Right renal cortex interstitium (tissue), 3 donors: ENCODE measurements around the gene SIGLEC15. TPM values are rescaled to one million over a fixed set of nuclear protein-coding genes. Genes with fewer than 3 reads are reported as not detected.

Experiments
- DNase-seq, 3 donors: peaks; one replicate each; pipeline ENCODE4 v3.0.0-alpha.2; 2013; ENCODE audit warnings: low read depth in 3 of 3, low spot score in 2 of 3
- polyA plus RNA-seq, 3 donors: library from polyadenylated mRNA; unstranded; fragments of 120-200 nt; gene quantifications; one replicate each; pipeline ENCODE4 v1.2.1, GENCODE V29; 2013; ENCODE audit not compliant: insufficient read length in 3 of 3

SIGLEC15 gene
- polyA plus RNA-seq, 3 donors = 0.21 to 0.47 (median 0.40) TPM

GRCh38 chr18:45874491-45875184 lies 49.2 kb downstream of the SIGLEC15 start:
- DNase-seq = no peak

GRCh38 chr18:45876161-45876560 lies 50.7 kb downstream of the SIGLEC15 start:
- DNase-seq = no peak

GRCh38 chr18:45877403-45877802 lies 51.9 kb downstream of the SIGLEC15 start:
- DNase-seq = no peak

DNA sequence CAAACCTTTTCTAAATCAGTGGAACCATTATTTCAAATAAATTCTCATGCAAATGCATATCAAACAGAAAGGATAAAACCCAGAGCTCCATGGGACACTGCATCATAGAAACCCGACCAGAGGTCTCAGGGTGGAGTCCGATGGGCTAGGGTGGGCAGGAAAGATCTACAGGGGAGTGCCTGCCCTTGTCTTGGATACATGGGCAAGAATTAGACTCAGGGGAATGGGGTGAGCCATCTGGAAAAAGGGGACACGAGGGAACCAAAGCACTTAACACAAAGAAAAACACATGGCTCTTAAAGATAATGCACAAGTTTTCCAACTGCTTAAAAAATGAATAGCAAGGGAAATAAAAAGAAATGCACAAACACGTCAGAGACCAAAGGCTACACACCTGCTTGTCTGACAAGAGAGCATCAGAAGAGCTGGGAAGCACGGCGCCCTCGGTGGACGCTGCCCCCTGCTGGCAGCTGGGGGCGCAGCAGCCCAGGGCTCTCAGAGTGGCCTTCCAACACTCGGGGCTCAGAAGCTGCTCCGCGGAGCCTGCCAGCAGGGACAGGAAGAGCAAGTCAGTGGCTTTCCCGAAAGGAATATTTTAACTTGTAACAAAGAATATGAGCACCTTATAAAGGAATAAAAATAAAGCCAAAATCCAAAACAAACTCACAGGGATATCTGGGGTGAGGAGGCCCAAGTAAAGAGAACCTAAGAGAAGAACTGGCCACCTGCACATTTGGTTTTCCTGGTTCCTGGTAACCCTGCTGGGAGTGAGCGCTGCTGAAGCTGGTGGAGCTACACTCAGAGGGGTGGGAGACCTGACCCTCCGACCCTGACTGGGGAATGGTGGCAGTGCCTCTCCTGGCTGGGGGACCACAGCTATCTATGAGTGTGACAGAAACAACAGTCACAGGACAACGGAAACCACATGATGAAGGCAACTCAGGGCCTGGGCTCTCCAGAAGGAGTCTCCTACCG lies 54.5 kb downstream of the SIGLEC15 start:
- DNase-seq = peak; percentile 14 to 56 (median 34)

- no peak for DNase-seq
These were observed 55.5 kb downstream of the SIGLEC15 start for GRCh38 chr18:45880876-45881558.

DNA sequence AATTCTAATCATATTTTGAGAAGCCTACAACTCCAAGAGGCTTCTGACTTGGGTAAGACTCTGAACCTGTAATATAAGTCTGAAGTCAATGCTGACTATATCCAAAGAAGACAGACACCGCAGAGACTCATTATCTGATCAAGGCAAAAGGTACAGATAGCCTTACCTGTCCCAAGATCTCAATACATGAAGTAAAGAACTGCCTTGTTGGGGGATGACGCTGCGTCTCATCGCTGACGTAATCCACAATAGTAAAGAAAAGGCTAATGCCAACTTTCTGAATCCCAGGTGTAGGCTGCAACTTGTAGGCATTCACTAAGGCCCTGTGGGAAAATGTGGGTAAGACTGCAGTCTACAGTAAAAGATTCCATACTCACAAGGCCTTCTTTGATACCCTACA lies 62.1 kb downstream of the SIGLEC15 start:
- DNase-seq = no peak

DNA sequence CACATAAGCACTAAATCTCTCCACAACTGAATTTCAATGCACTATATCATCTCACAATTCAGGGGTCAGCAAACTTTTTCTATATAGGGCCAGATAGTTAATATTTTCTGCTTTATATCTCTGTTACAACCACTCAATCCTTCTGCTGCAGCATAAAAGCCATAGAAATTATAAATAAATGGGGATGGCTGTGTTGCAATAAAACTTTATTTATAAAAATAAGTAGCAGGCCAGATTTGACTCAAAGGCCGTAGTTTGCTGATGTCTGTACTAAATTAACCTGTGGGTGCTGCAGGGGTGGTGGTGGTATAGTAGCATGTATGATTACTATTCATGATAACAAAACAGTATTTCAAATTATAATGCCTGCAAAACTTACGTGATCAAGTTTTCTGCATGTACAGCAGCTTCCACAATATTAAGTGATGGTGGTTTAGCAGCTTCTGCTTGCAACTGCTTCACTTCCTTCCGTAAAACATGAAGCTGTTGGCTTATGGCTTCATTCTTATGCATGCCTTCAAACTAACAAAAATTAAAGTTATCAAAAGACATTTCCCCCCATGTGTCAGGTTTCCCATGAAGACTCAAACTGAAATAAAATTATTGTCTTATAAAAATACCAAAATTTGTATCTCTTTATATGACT lies 64.1 kb downstream of the SIGLEC15 start:
- DNase-seq = no peak

DNA sequence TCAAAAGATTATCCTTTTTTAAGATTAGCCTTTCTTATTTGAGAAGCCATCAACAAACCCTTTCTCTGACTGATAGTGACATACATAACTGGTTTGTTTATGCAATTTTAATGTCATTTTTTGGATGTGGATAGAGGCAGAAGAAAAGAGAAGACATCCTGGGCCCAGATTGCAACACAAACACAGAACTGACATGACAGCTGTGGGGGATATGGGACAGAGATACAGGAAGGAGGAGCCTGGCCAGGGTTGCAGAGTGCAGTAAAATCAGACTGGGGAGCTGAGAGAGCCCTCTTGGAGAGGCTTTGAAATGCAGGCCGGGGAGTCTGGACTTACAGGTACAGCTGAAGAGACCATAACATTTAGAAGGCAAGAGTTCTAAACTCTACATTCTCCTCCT lies 65.1 kb downstream of the SIGLEC15 start:
- DNase-seq = no peak

DNA sequence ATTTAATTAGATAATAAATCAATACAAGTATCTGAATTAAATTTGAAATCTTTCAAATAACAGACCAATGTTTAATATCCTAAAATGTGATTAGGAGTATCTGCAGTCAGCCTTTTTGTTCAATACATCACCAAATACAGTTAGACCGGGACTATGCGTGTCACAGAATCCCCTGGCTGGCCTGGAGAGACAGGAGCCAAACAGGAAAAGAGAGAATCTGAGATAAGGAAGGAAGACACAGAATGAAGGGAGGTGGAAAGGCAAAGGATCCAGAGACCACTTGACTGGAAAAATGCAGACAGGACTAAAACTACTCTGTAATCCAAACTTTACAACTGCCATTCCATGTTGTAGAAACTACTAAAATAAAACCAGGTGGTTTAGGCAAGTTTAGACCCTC lies 66.3 kb downstream of the SIGLEC15 start:
- DNase-seq = no peak

Other genes starting within 250 kb of the SIGLEC15 start
- 10 to 100 TPM; 14.1 to 17.4 (median 16.4) TPM for gene SLC14A2, start 210.2 kb upstream of the SIGLEC15 start, polyA plus RNA-seq
- 1 to 10 TPM; 3.5 to 4.8 (median 4.5) TPM for gene SLC14A1, start 101.5 kb upstream of the SIGLEC15 start, polyA plus RNA-seq
- gene EPG5, start 141.7 kb downstream of the SIGLEC15 start, polyA plus RNA-seq = 10 to 100 TPM; 16.0 to 19.5 (median 18.1) TPM
- 10 to 100 TPM in 1 of 3 donors, 1 to 10 TPM in 2; 9.4 to 10.2 (median 9.8) TPM for gene PSTPIP2, start 246.6 kb downstream of the SIGLEC15 start, polyA plus RNA-seq